Kidney capillary endothelial cell (primary cell): Measurements from ENCODE around the gene NOMO2.
"Not testable (repeated sequence)": the region's sequence is repeated elsewhere in the genome, so short reads cannot be mapped to it uniquely, and the experiment has no call there.

Experiments used
- DNase-seq: peaks from one replicate; pipeline ENCODE4 v3.0.0-alpha.2; 2018; ENCODE audit warnings: low spot score

The NOMO2 gene

GRCh38 chr16:18577942-18578341 lies 16.0 kb upstream of the NOMO2 start:
- DNase-seq, result not testable (repeated sequence)

GRCh38 chr16:18575945-18576344 lies 14.0 kb upstream of the NOMO2 start:
- DNase-seq, result not testable (repeated sequence)

DNA sequence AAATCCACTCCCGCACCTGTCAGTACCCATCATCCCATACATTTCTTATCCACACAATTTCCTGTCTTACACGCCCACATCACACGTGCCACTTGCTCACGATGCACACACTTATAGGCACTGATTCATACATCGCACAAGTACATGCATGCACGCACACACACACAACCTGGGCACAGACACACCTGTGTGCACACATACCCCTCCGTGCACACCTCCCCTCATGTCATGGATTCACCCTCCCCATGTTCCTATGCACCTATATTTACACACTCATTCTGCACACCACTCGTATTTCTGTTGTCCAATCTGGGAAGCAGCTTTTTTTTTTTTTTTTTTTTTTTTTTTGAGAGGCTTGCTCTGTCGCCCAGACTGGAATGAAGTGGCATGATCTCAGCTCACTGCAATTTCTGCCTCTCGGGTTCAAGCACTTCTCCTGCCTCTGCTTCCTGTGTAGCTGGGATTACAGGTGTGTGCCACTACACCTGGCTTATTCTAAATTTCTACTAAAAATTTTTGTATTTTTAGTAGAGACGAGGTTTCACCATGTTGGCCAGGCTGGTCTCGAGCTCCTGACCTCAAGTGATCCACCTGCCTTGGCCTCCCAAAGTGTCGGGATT lies 13.5 kb upstream of the NOMO2 start:
- DNase-seq, result not testable (repeated sequence)

- DNase-seq, result not testable (repeated sequence)
Measured at GRCh38 chr16:18573887-18574286, 12.0 kb upstream of the NOMO2 start.

GRCh38 chr16:18572973-18573372 lies 11.1 kb upstream of the NOMO2 start:
- DNase-seq, result not testable (repeated sequence)

DNA sequence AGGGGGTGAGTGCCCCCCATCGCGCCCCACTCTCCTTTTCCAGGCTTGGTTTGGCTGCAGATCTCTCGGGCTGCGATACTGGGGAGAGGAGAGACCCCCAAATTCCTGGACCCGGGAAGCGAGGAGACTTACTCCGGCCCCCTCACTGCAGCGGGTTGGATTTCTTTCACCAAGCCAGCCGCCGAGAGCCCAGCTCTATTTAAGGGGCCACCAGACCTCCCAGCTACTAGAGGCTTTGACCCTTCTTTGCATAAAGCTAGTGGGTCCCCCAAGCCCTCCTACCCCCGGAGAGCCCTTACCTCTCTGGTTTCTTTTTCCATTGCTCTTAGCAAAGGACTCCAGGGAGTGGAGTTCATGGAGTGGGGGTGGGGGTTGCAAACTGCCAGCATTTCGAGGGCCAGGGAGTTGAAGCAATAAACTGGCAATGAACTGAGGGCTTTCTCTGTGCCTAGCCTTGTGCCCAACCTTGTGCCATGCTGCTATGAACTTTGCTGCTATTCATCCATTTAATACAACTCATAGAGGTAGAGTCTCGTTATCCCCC lies 9.5 kb upstream of the NOMO2 start:
- DNase-seq, result not testable (repeated sequence)

DNA sequence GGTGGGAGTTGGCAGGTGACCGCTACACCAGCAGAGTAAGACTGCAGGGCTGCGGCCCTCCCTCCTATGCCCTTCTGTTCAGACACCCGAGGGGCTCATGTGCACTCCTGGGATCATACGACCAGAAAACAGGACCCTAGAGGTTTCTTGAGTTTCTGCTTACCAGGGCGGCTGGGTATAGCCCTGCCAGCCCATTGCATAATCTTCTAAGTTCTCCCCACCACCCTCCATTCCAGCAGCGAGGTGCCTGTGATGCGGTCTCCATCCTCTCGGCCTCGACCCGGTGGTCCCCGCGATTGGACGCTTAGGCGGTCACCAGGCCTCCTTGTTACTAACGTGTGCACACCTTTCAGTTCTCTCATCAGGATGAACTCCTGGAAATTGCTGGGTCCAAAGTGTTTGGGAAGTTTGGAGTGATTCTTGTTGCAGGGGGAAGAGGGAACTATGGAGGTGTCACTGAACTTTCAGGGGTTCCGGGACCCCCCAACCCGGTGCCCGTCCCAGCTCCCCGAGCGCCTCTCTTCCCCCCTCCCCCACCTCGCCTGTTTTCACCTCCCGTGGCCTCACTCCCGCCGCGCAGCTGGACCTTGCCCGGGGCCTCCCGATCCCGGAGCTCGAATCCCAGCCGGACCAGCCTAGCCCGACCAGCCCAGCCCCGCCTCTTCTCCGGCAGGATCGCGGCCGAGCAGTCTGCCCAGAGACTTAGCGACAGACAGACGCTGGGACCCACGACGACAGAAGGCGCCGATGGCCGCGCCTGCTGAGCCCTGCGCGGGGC lies 8.8 kb upstream of the NOMO2 start:
- DNase-seq, result not testable (repeated sequence)

GRCh38 chr16:18560416-18561220 lies 1.3 kb downstream of the NOMO2 start:
- DNase-seq, result not testable (repeated sequence)

GRCh38 chr16:18553671-18554070 lies 8.2 kb downstream of the NOMO2 start:
- DNase-seq, result not testable (repeated sequence)

GRCh38 chr16:18547382-18547781 lies 14.5 kb downstream of the NOMO2 start:
- DNase-seq, result not testable (repeated sequence)

GRCh38 chr16:18546853-18547252 lies 15.0 kb downstream of the NOMO2 start:
- not testable (repeated sequence) for DNase-seq

DNA sequence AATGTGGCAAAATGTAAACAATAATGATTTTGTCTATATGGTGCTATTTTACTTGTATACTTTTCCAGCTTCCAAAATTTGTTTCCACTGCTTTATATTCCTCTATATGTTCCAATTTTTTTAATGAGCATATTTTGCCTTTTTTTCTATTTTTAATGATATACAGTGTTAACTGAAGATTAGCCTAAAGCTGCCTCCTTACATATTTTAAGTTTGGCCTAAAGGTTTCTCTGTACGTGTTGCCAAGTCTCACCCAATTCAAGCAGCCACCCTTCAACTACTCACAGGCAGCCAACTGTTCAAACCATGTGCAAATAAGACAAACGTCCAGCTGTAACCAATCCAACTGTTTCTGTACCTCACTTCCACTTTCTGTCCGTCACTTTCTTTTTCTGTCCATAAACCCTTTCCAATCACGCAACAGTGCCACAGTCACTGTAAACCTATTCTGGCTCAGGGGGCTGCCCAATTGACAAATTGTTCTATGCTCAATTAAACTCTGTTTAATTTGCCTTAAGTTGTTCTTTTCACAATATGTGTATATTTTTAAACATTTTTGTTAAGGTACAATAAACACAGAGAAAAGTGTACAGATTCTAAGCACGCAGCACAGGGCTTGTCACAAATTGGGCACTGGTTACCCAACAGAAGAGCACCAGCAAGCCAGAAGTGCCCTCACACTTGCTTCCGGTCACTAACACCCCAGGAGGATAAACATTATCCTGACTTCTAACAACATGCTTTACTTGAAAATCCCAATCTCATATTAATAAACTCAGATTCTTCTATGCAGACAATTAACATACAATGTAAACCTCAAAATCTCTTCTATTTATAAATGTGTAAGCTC lies 17.4 kb downstream of the NOMO2 start:
- not testable (repeated sequence) for DNase-seq

DNA sequence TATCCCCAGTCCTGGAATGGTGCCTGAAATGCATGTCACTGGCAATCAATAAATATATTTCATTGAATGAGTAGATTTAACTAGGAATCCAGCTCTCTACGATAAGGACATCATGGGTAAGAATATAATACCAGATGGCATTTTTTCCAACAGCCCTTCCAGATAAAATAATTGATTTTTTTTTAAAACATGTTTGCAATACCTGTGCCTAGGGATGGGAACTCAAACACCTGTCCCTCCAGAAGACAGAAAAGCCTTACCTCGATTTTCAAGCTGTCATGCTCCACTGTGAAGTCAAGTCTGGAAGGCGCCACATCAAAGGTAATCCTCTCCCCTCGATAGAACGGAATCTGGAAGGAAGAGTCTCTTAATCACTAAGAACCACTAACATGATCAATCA lies 20.0 kb downstream of the NOMO2 start:
- DNase-seq, result not testable (repeated sequence)

- not testable (repeated sequence) for DNase-seq
Measured at GRCh38 chr16:18537004-18537403, 24.9 kb downstream of the NOMO2 start.

GRCh38 chr16:18535519-18536168 lies 26.3 kb downstream of the NOMO2 start:
- DNase-seq, result not testable (repeated sequence)

GRCh38 chr16:18534308-18534707 lies 27.6 kb downstream of the NOMO2 start:
- DNase-seq, result not testable (repeated sequence)

DNA sequence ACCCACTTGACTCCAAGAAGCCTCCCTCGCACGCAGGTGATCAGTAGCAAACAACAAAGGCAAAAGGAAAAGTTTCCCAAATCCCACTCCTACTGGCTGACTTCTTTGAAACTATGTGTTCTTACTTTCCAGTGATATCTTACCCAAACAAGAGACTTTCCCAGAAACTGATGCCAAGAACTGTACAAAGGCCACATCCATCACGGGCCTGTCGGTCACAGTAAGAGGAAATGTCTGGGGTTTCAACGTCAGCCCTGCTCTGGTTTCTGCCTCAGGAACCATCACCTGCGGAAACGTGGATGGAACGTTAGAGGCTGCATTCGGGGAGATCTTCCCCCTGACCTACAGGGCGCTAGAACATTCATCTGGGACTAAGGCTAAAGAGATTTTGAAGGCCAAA lies 30.6 kb downstream of the NOMO2 start:
- not testable (repeated sequence) for DNase-seq

- not testable (repeated sequence) for DNase-seq
Measured at GRCh38 chr16:18530329-18530728, 31.6 kb downstream of the NOMO2 start.

- not testable (repeated sequence) for DNase-seq
Measured at GRCh38 chr16:18526547-18526946, 35.4 kb downstream of the NOMO2 start.

GRCh38 chr16:18525882-18526482 lies 35.9 kb downstream of the NOMO2 start:
- DNase-seq, result not testable (repeated sequence)
